Transverse colon (tissue), 4 donors: ENCODE measurements around the gene IBA57. TPM values are rescaled to one million over a fixed set of nuclear protein-coding genes. Genes with fewer than 3 reads are reported as not detected.

Experiments used
- DNase-seq: peaks from one replicate; pipeline ENCODE4 v3.0.0-alpha.2; 2019
- H3K27ac ChIP-seq, 4 donors: fragments of 200-600 bp; sonication (generic); 2 replicates each; pipeline ENCODE4 v1.5.1; 2016 to 2018; ENCODE audit warnings: inconsistent platforms in 4 of 4
- H3K27me3 ChIP-seq: fragments of 200-600 bp; sonication (generic); 2 replicates; pipeline ENCODE4 v1.5.1; 2017; ENCODE audit warnings: inconsistent platforms
- H3K36me3 ChIP-seq, 4 donors: fragments of 200-600 bp; sonication (generic); 2 replicates each; pipeline ENCODE4 v1.5.1; 2017 to 2019; ENCODE audit warnings: inconsistent platforms in 4 of 4
- H3K4me1 ChIP-seq, 4 donors: fragments of 200-600 bp; sonication (generic); 2 replicates each; pipeline ENCODE4 v1.5.1; 2017 to 2020; ENCODE audit warnings: inconsistent platforms in 4 of 4
- H3K4me3 ChIP-seq, 4 donors: fragments of 200-600 bp; sonication (generic); 1 replicate in 1 of 4; 2 replicates in 3 of 4; pipeline versions ENCODE4 v1.5.1 to v1.6.1; 2017 to 2019; ENCODE audit warnings: inconsistent platforms in 4 of 4
- H3K9me3 ChIP-seq, 2 donors: fragments of 200-600 bp; sonication (generic); 2 replicates each; pipeline ENCODE4 v1.5.1; 2017 to 2019; ENCODE audit warnings: inconsistent platforms in 2 of 2
- CTCF ChIP-seq, 5 experiments: fragments of 200-600 bp in 3 of 5; fragments of 450-650 bp in 2 of 5; sonication (generic) in 3 of 5; IDR thresholded peaks; 1 replicate in 2 of 5; 2 replicates in 3 of 5; pipeline ENCODE4 v1.5.1; 2016 to 2017; ENCODE audit warnings: antibody characterized with exemption in 5 of 5, inconsistent platforms in 3 of 5, mild to moderate bottlenecking in 2 of 5, moderate library complexity in 1 of 5
- EP300 ChIP-seq: sonication (generic); formaldehyde crosslinking; IDR thresholded peaks from one replicate; pipeline ENCODE4 v1.6.1; 2017; ENCODE audit warnings: antibody characterized with exemption, low read depth
- POLR2A ChIP-seq: fragments of 450-650 bp; IDR thresholded peaks from one replicate; pipeline ENCODE4 v1.6.1; 2016; ENCODE audit warnings: antibody characterized with exemption, mild to moderate bottlenecking, moderate library complexity
- POLR2AphosphoS5 ChIP-seq, 3 donors: sonication (generic); formaldehyde crosslinking; IDR thresholded peaks; one replicate each; pipeline ENCODE4 v1.6.1; 2016; ENCODE audit warnings: antibody characterized with exemption in 3 of 3
- WGBS, 2 donors: methylation state at CpG; one replicate each; pipeline ENCODE4 v1.1.5; 2018; ENCODE audit warnings: low coverage in 1 of 2; 5-methylcytosine and 5-hydroxymethylcytosine counted together
- in situ Hi-C, 4 donors: fragments of 200-750 bp; cut with MboI; loops; one replicate each; pipeline versions ENCODE4 v1.15.0 to v1.15.1; 2017; ENCODE audit warnings: low sequenced_read_pairs in 3 of 4, low pct_ligation_motif_present in 1 of 4, low pct_unique_long_range_greater_than_20kb in 1 of 4
- intact Hi-C: fragments of 100-400 bp; cut with DNase I; formaldehyde crosslinking; loops from one replicate; pipeline ENCODE4 v1.15.1; 2023; ENCODE audit warnings: low total_unique reads
- total RNA-seq, 4 donors: library from RNA; depleted of rRNA; stranded (reverse); fragments of >200 nt; gene quantifications; one replicate each; pipeline ENCODE4 v1.1.0, GENCODE V29; 2016

IBA57 gene
- total RNA-seq, 4 donors from 2014 or later = 7.5 to 13.5 (median 10.4) TPM

GRCh38 chr1:228204958-228205357, 39.4 kb downstream of the IBA57 start:
- TF ChIP-seq POLR2AphosphoS5 (IDR thresholded peaks at IDR 0.05) = no peak
- 43 to 45% methylated on average over 1 to 8 of the region's 8 CpGs for WGBS, 2 donors
- Histone ChIP-seq H3K36me3 (no peaks in the 10 kb centered on the region), H3K4me1 (no peaks in the 10 kb centered on the region), H3K9me3 (no peaks in the 10 kb centered on the region), H3K4me3 (no peak overlapping the region), H3K27ac (no peak overlapping the region), H3K27me3 (peaks cover 20% of the 10 kb centered on the region)
- DNase-seq = no peak
- intact Hi-C loops (no loop called here), in situ Hi-C loops (no loop called here)

GRCh38 chr1:228205526-228206436, 40.2 kb downstream of the IBA57 start:
- intact Hi-C loops = no loop called here
- Histone ChIP-seq H3K9me3 (no peaks in the 10 kb centered on the region), H3K27me3 (peaks cover 20% of the 10 kb centered on the region), H3K4me3 (no peak overlapping the region), H3K36me3 (no peaks in the 10 kb centered on the region), H3K27ac (no peak overlapping the region), H3K4me1 (no peaks in the 10 kb centered on the region)
- in situ Hi-C loops = no loop called here
- no peak for TF ChIP-seq EP300
- no peak for TF ChIP-seq POLR2AphosphoS5 (IDR thresholded peaks at IDR 0.05)
- TF ChIP-seq CTCF (IDR thresholded peaks at IDR 0.05) = no peak
- TF ChIP-seq POLR2A = no peak
- WGBS, 2 donors = 41% methylated on average over 15 of the region's 15 CpGs; no CpG with 5 or more reads in 1 of the 2 donors
- DNase-seq = no peak

- TF ChIP-seq POLR2A (no peak), CTCF (IDR thresholded peaks at IDR 0.05) (no peak), POLR2AphosphoS5 (IDR thresholded peaks at IDR 0.05) (no peak), EP300 (no peak)
- H3K9me3 ChIP-seq = no peaks in the 10 kb centered on the region
- H3K4me1 ChIP-seq = no peaks in the 10 kb centered on the region
- no peak for DNase-seq
- in situ Hi-C loops (no loop called here), intact Hi-C loops (no loop called here)
- 63% methylated on average over 13 of the region's 16 CpGs; no CpG with 5 or more reads in 1 of the 2 donors for WGBS, 2 donors
- H3K27ac ChIP-seq = no peak overlapping the region
- no peak overlapping the region for H3K4me3 ChIP-seq
- peaks cover 20% of the 10 kb centered on the region for H3K27me3 ChIP-seq
- H3K36me3 ChIP-seq = no peaks in the 10 kb centered on the region
Measured at GRCh38 chr1:228206582-228207351, 41.2 kb downstream of the IBA57 start.

- no peak for DNase-seq
- in situ Hi-C loops = no loop called here
- Histone ChIP-seq H3K27me3 (peaks cover 20% of the 10 kb centered on the region), H3K27ac (no peak overlapping the region), H3K4me1 (peaks cover 0 to under 1% (median 0%) of the 10 kb centered on the region in 4 donors), H3K4me3 (no peak overlapping the region), H3K36me3 (no peaks in the 10 kb centered on the region), H3K9me3 (no peaks in the 10 kb centered on the region)
- TF ChIP-seq EP300 (no peak), POLR2A (no peak), CTCF (IDR thresholded peaks at IDR 0.05) (no peak), POLR2AphosphoS5 (IDR thresholded peaks at IDR 0.05) (no peak)
- intact Hi-C loops = no loop called here
- WGBS, 2 donors = 78% methylated on average over 7 of the region's 8 CpGs; no CpG with 5 or more reads in 1 of the 2 donors
Measured at GRCh38 chr1:228207381-228207810, 41.8 kb downstream of the IBA57 start.
